HT-29 (cell line): ENCODE data around the gene WDR3. TPM values are rescaled to one million over a fixed set of nuclear protein-coding genes. Genes with fewer than 3 reads are reported as not detected.
"Not testable (repeated sequence)": the region's sequence is repeated elsewhere in the genome, so short reads cannot be mapped to it uniquely, and the experiment has no call there.

Experiments
- DNase-seq: peaks from one replicate; pipeline ENCODE4 v3.0.0-alpha.2; 2015; ENCODE audit warnings: low spot score
- total RNA-seq: library from RNA; depleted of rRNA; stranded (reverse); fragments of >200 nt; shearing (Covaris generic); gene quantifications from 2 replicates; pipeline ENCODE4 v1.2.3, GENCODE V29; 2014; rRNA removed

Gene WDR3
- total RNA-seq = 29.8 and 42.2 TPM in 2 replicates

GRCh38 chr1:117929343-117930172, at the start of gene WDR3, which contains the start of gene GDAP2:
Gene WDR3, plus strand, starts transcription at chr1:117929739. Its CDS starts 3,581 bp downstream, at chr1:117933320.
Gene GDAP2, minus strand, starts transcription at chr1:117929621. Its CDS starts 9,264 bp downstream, at chr1:117920357.
- DNase-seq = peak; percentile 96

- no peak for DNase-seq
These were observed 45.9 kb upstream of the WDR3 start for GRCh38 chr1:117883616-117884015.

GRCh38 chr1:117886101-117886795, 43.3 kb upstream of the WDR3 start:
- no peak for DNase-seq

GRCh38 chr1:117890452-117890851, 39.1 kb upstream of the WDR3 start:
- no peak for DNase-seq

GRCh38 chr1:117892512-117892911, 37.0 kb upstream of the WDR3 start:
- no peak for DNase-seq

GRCh38 chr1:117894078-117894477, 35.5 kb upstream of the WDR3 start:
- no peak for DNase-seq

- DNase-seq = peak; percentile 75
These were observed 33.9 kb upstream of the WDR3 start for GRCh38 chr1:117895482-117896114.

- no peak for DNase-seq
These were observed 32.0 kb upstream of the WDR3 start for GRCh38 chr1:117897551-117897950.

- DNase-seq = no peak
These were observed 29.7 kb upstream of the WDR3 start for GRCh38 chr1:117899801-117900200.

GRCh38 chr1:117902944-117903343, 26.6 kb upstream of the WDR3 start:
- no peak for DNase-seq

- DNase-seq = no peak
These were observed 25.1 kb upstream of the WDR3 start for GRCh38 chr1:117904485-117904884.

- DNase-seq = no peak
These were observed 24.5 kb upstream of the WDR3 start for GRCh38 chr1:117905019-117905418.

- DNase-seq = no peak
These were observed 18.5 kb upstream of the WDR3 start for GRCh38 chr1:117911051-117911450.

GRCh38 chr1:117919376-117919775, 10.2 kb upstream of the WDR3 start:
- DNase-seq = no peak

- DNase-seq = no peak
These were observed 7.5 kb upstream of the WDR3 start for GRCh38 chr1:117921991-117922390.

- not testable (repeated sequence) for DNase-seq
These were observed 6.8 kb upstream of the WDR3 start for GRCh38 chr1:117922717-117923116.

GRCh38 chr1:117925981-117926380, 3.6 kb upstream of the WDR3 start:
- no peak for DNase-seq

- DNase-seq = peak; percentile 80
These were observed 627 bp upstream of the WDR3 start for GRCh38 chr1:117928881-117929342.

GRCh38 chr1:117930173-117930447, 571 bp downstream of the WDR3 start:
- DNase-seq = peak; percentile 31

- DNase-seq = peak; percentile 9
These were observed 945 bp downstream of the WDR3 start for GRCh38 chr1:117930484-117930883.

GRCh38 chr1:117932576-117932975, 3.0 kb downstream of the WDR3 start:
- DNase-seq = no peak

- no peak for DNase-seq
These were observed 4.2 kb downstream of the WDR3 start for GRCh38 chr1:117933769-117934168.
